Measurements from ENCODE around the gene TMEM26.
"Not testable (repeated sequence)": the region's sequence is repeated elsewhere in the genome, so short reads cannot be mapped to it uniquely, and the experiment has no call there.

Gene TMEM26

DNA sequence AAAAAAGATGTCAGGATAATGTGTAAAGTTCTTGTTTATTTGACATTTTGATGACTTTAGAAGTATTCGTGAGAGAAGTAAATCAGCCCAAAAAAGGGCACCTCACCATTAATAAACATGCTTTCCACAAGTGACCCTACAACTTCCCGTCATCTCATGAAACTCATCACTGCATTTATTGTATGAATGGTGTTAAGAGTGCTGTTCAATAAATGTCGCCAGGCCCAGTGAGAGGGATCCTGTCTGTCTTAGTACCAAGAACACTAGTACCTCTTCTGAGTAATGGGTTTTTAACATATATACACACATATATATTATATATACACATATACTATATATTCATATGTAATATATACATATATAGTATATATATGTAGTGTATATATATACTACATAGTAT is 61.9 kb downstream of the TMEM26 start:
- H3K4ac ChIP-seq (ENCODE audit: low read length), result no peak overlapping the region
- WGBS, 2 donors (ENCODE audit: extremely low coverage in 2 of 2, insufficient read length in 2 of 2, insufficient replicate concordance in 1 of 2), result no CpG with 5 or more reads among the region's 3 CpGs
- no peak overlapping the region for H2BK120ac ChIP-seq (ENCODE audit: low read depth, low read length)
- H2BK15ac ChIP-seq (ENCODE audit: low read length), result no peak overlapping the region
- no peak overlapping the region for H2BK5ac ChIP-seq (ENCODE audit: low read length)
- H3K4me1 ChIP-seq (ENCODE audit: control insufficient read depth in 2 of 2, insufficient read depth in 1 of 2, low read depth in 1 of 2, low read length in 2 of 2), result no peaks in the 10 kb centered on the region
- H3K18ac ChIP-seq (ENCODE audit: low read length), result no peak overlapping the region
- no peak overlapping the region for H2BK12ac ChIP-seq (ENCODE audit: low read length)
- DNase-seq (ENCODE audit: low spot score), result no peak
- H3K14ac ChIP-seq (ENCODE audit: low read length), result no peak overlapping the region
- no peak overlapping the region for H2AK5ac ChIP-seq (ENCODE audit: low read depth, low read length)
- no peak overlapping the region for H2AFZ ChIP-seq (ENCODE audit: low read length)
- no peaks in the 10 kb centered on the region for H3K9me3 ChIP-seq (replicated peaks in 1 of 2; ENCODE audit: control insufficient read depth in 2 of 2, insufficient read depth in 1 of 2, low read depth in 1 of 2, low read length in 2 of 2)
- no peak overlapping the region for H3K9ac ChIP-seq (ENCODE audit: low read depth, low read length, poor library complexity)
- H3K36me3 ChIP-seq (replicated peaks in 1 of 2; ENCODE audit: control insufficient read depth in 2 of 2, insufficient read depth in 2 of 2, low read length in 2 of 2), result no peaks in the 10 kb centered on the region
- H3K4me3 ChIP-seq (ENCODE audit: low read length in 2 of 2), result no peak overlapping the region
- no peak overlapping the region for H3K4me2 ChIP-seq (ENCODE audit: insufficient read depth, low read length, poor library complexity, severe bottlenecking)
- H3K79me1 ChIP-seq (ENCODE audit: low read depth, low read length), result no peaks in the 10 kb centered on the region
- no peaks in the 10 kb centered on the region for H3K27me3 ChIP-seq (ENCODE audit: control insufficient read depth in 3 of 3, insufficient read depth in 3 of 3, low read depth in 1 of 3, low read length in 3 of 3)
- H3K23ac ChIP-seq (ENCODE audit: low read depth, low read length, poor library complexity), result no peak overlapping the region
- H4K8ac ChIP-seq (ENCODE audit: low read depth, low read length), result no peak overlapping the region
- no peak overlapping the region for H4K91ac ChIP-seq (ENCODE audit: low read depth, low read length, poor library complexity)
- no peak overlapping the region for H3K27ac ChIP-seq (replicated peaks; ENCODE audit: low read length)

DNA sequence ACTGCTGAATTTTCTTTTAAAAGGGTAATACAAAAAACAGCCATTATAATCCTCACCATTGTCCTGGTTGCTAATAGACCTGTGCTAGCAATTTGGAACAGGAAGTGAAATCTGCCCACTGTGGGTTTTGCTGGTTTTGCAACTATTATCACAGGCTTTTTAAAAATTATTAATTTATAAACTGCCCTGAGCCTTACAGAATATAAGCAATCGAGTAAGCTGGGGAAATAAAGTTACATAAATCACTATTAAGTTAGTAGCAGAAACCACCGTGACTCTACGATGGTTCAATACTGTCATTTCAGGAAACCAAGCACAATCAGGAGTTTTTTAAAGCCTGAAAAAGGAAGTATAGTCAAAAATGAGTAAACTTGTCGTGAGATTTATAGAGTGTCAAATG is 62.3 kb downstream of the TMEM26 start:
- no peak overlapping the region for H2BK15ac ChIP-seq (ENCODE audit: low read length)
- H3K36me3 ChIP-seq (replicated peaks in 1 of 2; ENCODE audit: control insufficient read depth in 2 of 2, insufficient read depth in 2 of 2, low read length in 2 of 2), result no peaks in the 10 kb centered on the region
- H3K27ac ChIP-seq (replicated peaks; ENCODE audit: low read length), result no peak overlapping the region
- H2AK5ac ChIP-seq (ENCODE audit: low read depth, low read length), result no peak overlapping the region
- no peak overlapping the region for H3K18ac ChIP-seq (ENCODE audit: low read length)
- no peak overlapping the region for H2BK5ac ChIP-seq (ENCODE audit: low read length)
- no CpG with 5 or more reads among the region's 4 CpGs for WGBS, 2 donors (ENCODE audit: extremely low coverage in 2 of 2, insufficient read length in 2 of 2, insufficient replicate concordance in 1 of 2)
- H3K4ac ChIP-seq (ENCODE audit: low read length), result no peak overlapping the region
- H3K9ac ChIP-seq (ENCODE audit: low read depth, low read length, poor library complexity), result no peak overlapping the region
- H2AFZ ChIP-seq (ENCODE audit: low read length), result no peak overlapping the region
- H3K4me2 ChIP-seq (ENCODE audit: insufficient read depth, low read length, poor library complexity, severe bottlenecking), result no peak overlapping the region
- H3K14ac ChIP-seq (ENCODE audit: low read length), result no peak overlapping the region
- no peak for DNase-seq (ENCODE audit: low spot score)
- H3K9me3 ChIP-seq (replicated peaks in 1 of 2; ENCODE audit: control insufficient read depth in 2 of 2, insufficient read depth in 1 of 2, low read depth in 1 of 2, low read length in 2 of 2), result no peaks in the 10 kb centered on the region
- H3K23ac ChIP-seq (ENCODE audit: low read depth, low read length, poor library complexity), result no peak overlapping the region
- H4K91ac ChIP-seq (ENCODE audit: low read depth, low read length, poor library complexity), result no peak overlapping the region
- no peak overlapping the region for H3K4me3 ChIP-seq (ENCODE audit: low read length in 2 of 2)
- H2BK12ac ChIP-seq (ENCODE audit: low read length), result no peak overlapping the region
- H3K27me3 ChIP-seq (ENCODE audit: control insufficient read depth in 3 of 3, insufficient read depth in 3 of 3, low read depth in 1 of 3, low read length in 3 of 3), result no peaks in the 10 kb centered on the region
- H3K79me1 ChIP-seq (ENCODE audit: low read depth, low read length), result no peaks in the 10 kb centered on the region
- no peaks in the 10 kb centered on the region for H3K4me1 ChIP-seq (ENCODE audit: control insufficient read depth in 2 of 2, insufficient read depth in 1 of 2, low read depth in 1 of 2, low read length in 2 of 2)
- H4K8ac ChIP-seq (ENCODE audit: low read depth, low read length), result no peak overlapping the region
- no peak overlapping the region for H2BK120ac ChIP-seq (ENCODE audit: low read depth, low read length)

DNA sequence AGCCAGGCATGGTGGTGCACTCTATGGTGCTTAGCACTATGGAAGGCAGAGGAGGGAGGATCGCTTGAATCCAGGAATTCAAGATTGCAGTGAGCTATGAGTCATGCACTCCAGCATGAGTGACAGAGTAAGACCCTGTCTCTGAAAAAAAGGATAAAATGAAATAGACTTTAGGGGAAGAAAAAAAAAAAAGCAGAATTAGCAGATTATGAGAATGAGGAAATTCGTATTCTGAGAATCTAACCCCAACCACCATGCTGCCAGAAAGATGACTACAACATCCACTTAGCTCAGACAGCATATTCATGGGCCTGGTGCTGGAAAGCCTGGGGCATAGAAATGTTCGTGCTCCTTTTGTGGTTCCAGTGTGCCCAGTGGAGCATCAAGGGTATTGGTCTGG is 63.3 kb downstream of the TMEM26 start:
- no CpG with 5 or more reads among the region's 3 CpGs for WGBS, 2 donors (ENCODE audit: extremely low coverage in 2 of 2, insufficient read length in 2 of 2, insufficient replicate concordance in 1 of 2)
- Histone ChIP-seq H3K79me1 (ENCODE audit: low read depth, low read length) (no peaks in the 10 kb centered on the region), H2AK5ac (ENCODE audit: low read depth, low read length) (no peak overlapping the region), H2BK120ac (ENCODE audit: low read depth, low read length) (no peak overlapping the region), H3K4me2 (ENCODE audit: insufficient read depth, low read length, poor library complexity, severe bottlenecking) (no peak overlapping the region), H3K27ac (replicated peaks; ENCODE audit: low read length) (no peak overlapping the region), H3K4ac (ENCODE audit: low read length) (no peak overlapping the region), H3K9ac (ENCODE audit: low read depth, low read length, poor library complexity) (no peak overlapping the region), H3K36me3 (replicated peaks in 1 of 2; ENCODE audit: control insufficient read depth in 2 of 2, insufficient read depth in 2 of 2, low read length in 2 of 2) (no peaks in the 10 kb centered on the region), H3K4me3 (ENCODE audit: low read length in 2 of 2) (no peak overlapping the region), H3K18ac (ENCODE audit: low read length) (no peak overlapping the region), H3K9me3 (replicated peaks in 1 of 2; ENCODE audit: control insufficient read depth in 2 of 2, insufficient read depth in 1 of 2, low read depth in 1 of 2, low read length in 2 of 2) (no peaks in the 10 kb centered on the region), H4K8ac (ENCODE audit: low read depth, low read length) (no peak overlapping the region), H4K91ac (ENCODE audit: low read depth, low read length, poor library complexity) (no peak overlapping the region), H2BK15ac (ENCODE audit: low read length) (no peak overlapping the region), H2BK5ac (ENCODE audit: low read length) (no peak overlapping the region), H3K14ac (ENCODE audit: low read length) (no peak overlapping the region), H3K27me3 (ENCODE audit: control insufficient read depth in 3 of 3, insufficient read depth in 3 of 3, low read depth in 1 of 3, low read length in 3 of 3) (no peaks in the 10 kb centered on the region), H2BK12ac (ENCODE audit: low read length) (no peak overlapping the region), H2AFZ (ENCODE audit: low read length) (no peak overlapping the region), H3K23ac (ENCODE audit: low read depth, low read length, poor library complexity) (no peak overlapping the region), H3K4me1 (ENCODE audit: control insufficient read depth in 2 of 2, insufficient read depth in 1 of 2, low read depth in 1 of 2, low read length in 2 of 2) (no peaks in the 10 kb centered on the region)
- DNase-seq (ENCODE audit: low spot score), result no peak

DNA sequence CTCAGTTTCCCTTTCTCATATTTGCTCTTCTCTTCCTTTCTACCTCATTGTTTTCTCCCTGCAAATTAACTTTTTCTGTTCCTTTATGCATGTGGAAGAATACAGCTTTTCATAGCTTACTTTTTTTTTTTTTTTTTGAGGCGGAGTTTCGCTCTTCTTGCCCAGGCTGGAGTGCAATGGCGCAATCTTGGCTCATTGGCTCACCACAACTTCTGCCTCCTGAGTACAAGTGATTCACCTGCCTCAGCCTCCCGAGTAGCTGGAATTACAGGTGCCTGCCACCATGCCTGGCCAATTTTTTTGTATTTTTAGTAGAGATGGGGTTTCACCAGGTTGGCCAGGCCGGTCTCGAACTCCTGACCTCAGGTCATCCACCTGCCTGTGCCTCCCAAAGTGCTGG is 64.2 kb downstream of the TMEM26 start:
- not testable (repeated sequence) for H4K8ac ChIP-seq (ENCODE audit: low read depth, low read length); H2BK15ac ChIP-seq (ENCODE audit: low read length); DNase-seq (ENCODE audit: low spot score); H2AFZ ChIP-seq (ENCODE audit: low read length); H3K9ac ChIP-seq (ENCODE audit: low read depth, low read length, poor library complexity); H3K4ac ChIP-seq (ENCODE audit: low read length); H4K91ac ChIP-seq (ENCODE audit: low read depth, low read length, poor library complexity); H3K36me3 ChIP-seq (replicated peaks in 1 of 2; ENCODE audit: control insufficient read depth in 2 of 2, insufficient read depth in 2 of 2, low read length in 2 of 2); H3K79me1 ChIP-seq (ENCODE audit: low read depth, low read length); H3K27ac ChIP-seq (replicated peaks; ENCODE audit: low read length); H3K27me3 ChIP-seq (ENCODE audit: control insufficient read depth in 3 of 3, insufficient read depth in 3 of 3, low read depth in 1 of 3, low read length in 3 of 3); H3K4me2 ChIP-seq (ENCODE audit: insufficient read depth, low read length, poor library complexity, severe bottlenecking); H2BK120ac ChIP-seq (ENCODE audit: low read depth, low read length); H2AK5ac ChIP-seq (ENCODE audit: low read depth, low read length); H3K9me3 ChIP-seq (replicated peaks in 1 of 2; ENCODE audit: control insufficient read depth in 2 of 2, insufficient read depth in 1 of 2, low read depth in 1 of 2, low read length in 2 of 2); H2BK12ac ChIP-seq (ENCODE audit: low read length); H3K14ac ChIP-seq (ENCODE audit: low read length); H3K18ac ChIP-seq (ENCODE audit: low read length); H2BK5ac ChIP-seq (ENCODE audit: low read length); H3K23ac ChIP-seq (ENCODE audit: low read depth, low read length, poor library complexity); H3K4me1 ChIP-seq (ENCODE audit: control insufficient read depth in 2 of 2, insufficient read depth in 1 of 2, low read depth in 1 of 2, low read length in 2 of 2); H3K4me3 ChIP-seq (ENCODE audit: low read length in 2 of 2)
- no CpG with 5 or more reads among the region's 6 CpGs for WGBS, 2 donors (ENCODE audit: extremely low coverage in 2 of 2, insufficient read length in 2 of 2, insufficient replicate concordance in 1 of 2)

Measured in neuronal stem cell (in vitro differentiated cells).